HG02763 (cell line): ENCODE measurements around the gene FAM162A.

Experiments
- ATAC-seq: cut with Tn5 transposase; IDR thresholded peaks from one replicate; pipeline ENCODE4 v1.9.1; 2021; ENCODE audit warnings: mild to moderate bottlenecking, moderate library complexity; ENCODE audit not compliant: unreplicated experiment

The FAM162A gene

DNA sequence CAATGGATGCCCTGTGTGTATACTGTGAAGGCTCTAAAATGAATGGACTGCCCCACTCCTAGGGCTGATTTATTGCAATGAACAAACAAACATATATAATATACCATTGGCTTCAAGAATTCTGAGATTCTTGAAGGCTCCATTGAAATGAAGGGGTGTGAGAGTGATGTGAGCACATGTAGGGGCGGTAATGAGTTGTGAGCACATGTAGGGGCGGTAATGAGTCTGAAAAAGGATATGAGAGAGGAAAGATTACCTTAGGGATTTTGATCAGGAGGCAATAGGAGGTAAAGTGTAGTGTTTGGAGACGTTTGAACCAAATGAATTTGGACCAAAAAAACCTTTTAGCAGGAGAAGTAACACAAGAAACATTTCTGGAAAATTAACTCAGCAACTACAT is 3.7 kb downstream of the FAM162A start:
- ATAC-seq: no peak

DNA sequence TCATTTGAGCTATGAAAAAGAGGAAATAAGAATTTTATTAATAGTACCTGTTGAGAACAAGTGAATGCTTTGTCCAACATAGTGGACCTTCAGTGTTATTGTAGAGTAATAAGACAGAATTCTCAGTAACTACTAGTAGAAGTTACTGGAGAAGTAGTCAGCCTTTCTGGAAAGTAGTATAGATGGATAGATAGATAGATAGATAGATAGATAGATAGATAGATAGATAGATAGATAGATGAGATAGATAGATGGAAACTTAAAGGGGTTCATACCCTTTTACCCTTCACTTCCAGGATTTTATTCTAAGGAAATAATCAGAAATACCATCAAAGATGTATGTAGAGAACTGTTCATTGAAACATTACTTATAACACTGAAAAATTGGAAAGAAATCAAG is 5.2 kb downstream of the FAM162A start:
- ATAC-seq: no peak

DNA sequence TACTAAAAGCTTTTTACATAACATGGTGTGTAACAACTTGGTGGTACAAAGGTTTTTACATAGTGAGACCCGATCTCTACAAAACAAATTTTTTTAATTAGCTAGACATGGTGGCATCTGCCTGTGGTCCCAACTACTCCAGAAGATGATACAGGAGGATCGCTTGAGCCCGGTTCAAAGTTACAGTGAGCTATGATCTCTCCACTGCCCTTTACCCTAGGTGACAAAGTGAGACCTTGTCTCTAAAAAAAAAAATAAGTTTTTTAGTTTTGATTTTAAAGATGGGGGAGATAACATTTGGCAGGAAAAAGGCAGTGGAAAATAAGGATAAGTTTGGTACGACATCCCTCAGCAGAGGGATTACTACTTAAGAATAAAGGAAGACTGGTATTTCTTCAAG is 5.9 kb downstream of the FAM162A start:
- no peak for ATAC-seq

DNA sequence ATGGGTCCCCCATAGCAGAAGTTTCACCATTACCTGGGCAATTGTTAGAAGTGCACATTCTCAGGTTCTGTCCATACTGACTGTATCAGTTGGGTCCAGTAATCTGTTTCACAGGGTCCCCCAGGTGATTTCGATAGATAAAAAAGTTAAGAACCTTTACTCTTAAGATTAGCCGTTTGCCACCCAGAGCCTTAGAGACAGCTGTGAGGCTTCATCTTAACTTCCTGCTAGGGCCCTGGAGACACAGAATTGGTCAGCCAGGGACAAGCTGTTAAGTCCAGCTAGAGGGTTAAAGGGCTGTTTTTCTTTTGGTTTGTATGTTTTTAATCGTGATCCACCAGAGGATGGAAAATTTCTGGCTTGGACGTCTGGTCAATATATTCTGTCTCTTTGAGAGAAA is 6.7 kb downstream of the FAM162A start:
- no peak for ATAC-seq

DNA sequence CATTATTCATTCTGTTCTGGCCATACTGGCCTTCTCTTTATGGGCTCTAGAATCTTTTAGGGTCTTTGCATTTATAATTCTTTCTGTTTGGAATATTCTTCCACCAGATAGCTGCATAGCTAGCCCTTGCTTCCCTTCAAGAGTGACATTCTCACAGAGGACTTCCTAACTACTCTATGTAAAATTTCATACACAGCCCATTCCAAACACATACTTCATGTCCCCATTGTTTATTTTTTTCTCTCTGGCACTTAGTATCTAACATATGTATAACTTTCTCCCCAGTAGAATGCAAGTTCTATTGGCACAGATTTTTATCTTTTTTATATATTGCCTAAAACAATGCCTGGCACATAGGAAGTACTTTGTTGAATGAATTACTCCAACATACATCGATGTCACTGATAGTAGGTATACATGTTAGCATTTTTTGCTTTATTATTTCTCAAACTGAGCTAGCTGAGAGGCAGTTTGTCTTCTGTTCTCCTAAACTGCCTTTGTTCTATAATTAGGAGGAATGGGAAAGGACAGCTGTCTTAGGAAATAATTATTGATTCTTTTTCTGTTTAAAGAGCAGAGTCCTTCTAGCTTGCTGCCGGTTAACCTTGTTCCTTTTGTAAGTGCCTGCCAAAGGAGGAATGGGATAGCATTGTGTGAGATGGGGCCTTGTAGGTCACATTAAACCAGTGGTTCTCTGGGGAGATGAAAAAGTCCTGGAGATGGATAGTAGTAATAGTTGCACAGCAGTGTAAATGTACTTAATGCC is 7.9 kb downstream of the FAM162A start:
- no peak for ATAC-seq

DNA sequence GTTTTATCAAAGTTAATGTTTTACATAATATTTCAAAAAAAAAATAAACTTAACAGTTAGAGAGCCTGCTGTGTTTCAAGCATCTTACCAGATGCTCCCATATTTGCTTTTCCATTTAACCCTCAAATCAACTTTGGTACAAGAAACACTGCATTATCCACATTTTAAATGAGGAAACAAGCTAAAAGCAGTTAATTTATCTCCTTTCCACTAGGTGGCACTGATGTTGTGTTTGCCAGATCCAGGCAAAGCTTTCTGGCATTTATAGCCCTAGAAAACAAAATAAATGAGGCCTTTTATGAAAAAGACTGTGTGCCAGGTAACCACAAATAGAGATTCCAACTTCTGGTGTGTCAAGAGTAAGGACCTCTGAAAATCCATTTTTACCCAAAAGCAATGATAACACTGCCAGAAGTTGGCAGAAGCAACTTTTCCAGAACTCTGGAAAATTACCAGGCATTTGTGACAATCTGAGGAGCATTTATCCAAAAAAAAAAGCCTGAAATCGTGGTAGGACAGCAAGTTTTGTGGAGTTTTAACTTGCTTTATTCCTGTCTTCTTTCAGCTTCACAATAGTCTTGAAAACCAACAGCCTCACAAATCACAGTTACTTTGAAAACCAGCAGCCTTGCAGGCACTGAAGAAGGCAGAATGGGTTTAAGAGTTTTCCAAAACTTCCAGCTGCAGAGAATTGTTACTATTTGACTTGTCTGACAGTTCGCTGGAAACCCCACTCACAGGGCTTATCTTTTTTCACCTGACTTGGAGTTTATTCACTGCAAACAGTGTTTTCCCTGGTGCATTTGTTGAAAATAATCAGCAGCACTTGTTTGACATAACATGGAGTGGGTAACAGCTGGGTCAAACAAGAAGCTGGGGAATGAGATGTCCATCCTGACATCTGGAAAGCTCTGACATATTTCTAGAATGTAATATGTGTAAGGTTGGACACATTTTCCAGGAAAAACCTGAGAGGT is 9.2 kb downstream of the FAM162A start:
- no peak for ATAC-seq

DNA sequence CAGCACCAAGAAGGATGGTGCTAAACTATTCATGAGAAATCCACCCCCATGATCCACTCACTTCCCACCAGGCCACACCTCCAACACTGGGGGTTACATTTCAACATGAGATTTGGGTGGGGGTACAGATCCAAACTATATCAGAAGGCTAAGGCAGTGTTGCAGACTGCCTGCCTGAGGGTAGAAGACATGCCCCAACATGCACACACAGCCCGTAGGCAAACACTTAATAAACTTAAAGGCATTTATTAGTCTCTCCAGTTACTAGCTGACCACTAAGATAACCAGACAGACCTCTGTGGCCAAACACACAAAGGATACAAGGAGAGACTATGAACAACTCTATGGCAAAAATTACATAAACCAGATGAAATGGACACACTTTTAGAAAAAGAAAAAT is 10.2 kb downstream of the FAM162A start:
- ATAC-seq: no peak

DNA sequence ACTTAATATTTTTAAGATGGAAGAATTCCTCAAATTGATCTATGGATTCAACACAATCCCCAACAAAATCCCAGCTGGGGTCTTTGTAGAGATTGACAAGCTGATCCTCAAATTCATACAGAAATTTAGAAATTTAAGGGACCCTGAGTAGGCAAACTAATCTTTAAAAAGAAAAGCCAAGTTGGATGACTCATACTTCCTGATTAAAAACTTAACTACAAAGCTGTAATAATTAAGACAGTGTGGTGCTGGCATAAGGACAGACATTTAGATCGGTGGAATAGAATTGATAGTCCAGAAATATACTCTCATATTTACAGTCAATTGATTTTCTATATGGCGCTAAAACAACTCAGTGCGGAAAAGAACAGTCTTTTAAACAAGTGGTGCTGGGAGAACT is 11.6 kb downstream of the FAM162A start:
- ATAC-seq: no peak

DNA sequence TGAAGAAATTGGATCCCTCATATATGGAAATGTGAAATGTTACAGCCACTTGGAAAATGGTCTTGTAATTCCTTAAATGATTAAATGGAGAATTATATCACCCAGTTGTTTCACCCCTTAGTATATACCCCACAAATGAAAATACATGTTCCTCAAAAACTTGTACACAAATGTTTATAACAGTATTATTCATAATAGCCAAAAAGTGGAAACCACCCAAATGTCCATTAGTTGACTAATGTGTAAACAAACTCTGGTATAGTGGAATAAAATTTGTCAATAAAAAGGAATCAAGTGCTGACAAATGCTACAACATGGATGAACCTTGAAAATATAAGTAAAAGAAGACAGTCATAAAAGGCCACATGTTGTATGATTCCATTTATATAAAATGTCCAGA is 12.5 kb downstream of the FAM162A start:
- no peak for ATAC-seq

DNA sequence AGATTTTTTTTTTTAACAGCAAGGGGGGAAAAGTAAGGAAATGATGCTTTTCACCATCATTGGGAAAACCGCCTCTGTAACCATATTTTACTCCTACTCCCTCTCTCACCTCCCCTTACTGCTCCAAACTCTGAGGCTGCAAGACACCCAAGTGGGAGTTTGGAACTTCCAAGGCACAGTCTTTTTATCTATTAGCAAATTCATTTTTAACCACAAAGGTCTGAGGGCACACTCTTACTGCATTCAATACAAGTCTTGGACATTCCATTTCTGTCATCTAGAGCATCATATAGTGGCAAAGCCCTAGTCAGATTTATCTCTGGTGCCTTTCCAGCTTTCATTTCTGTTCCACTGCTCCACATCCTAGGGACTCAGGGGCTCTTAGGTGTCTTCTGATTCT is 13.2 kb downstream of the FAM162A start:
- no peak for ATAC-seq

DNA sequence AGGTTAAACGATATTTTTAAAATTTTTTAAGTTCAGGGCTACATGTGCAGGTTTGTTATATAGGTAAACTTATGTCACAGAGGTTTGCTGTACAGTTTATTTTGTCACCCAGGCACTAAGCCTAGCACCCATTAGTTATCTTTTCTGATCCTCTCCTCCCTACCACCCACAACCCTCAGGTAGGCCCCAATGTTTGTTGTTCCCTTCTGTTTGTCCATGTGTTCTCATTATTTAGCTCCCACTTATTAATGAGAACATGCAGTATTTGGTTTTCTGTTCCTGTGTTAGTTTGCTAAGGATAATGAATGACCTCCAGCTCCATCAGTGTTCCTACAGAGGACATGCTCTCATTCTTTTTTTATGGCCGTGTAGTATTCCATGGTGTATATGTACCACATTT is 14.9 kb downstream of the FAM162A start:
- ATAC-seq: no peak

DNA sequence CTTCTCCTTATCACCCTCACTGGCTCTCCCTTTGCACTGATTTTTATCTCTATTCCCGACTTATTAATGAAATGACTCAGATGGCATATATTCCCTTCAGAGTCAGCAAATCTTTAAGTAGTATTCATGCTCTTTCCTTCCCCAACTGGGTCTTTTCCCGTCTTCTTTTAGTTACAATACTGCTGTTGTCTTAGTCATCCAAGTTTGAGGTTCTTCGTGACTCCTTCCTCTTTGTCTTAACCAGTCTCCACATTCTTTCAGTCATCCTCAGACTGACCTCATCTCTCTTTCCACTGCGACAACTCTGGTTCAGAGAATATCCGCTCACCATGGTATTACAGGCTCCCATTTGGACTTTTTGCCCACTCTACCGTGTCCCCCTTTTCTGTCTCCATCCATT is 19.5 kb downstream of the FAM162A start:
- ATAC-seq: no peak

DNA sequence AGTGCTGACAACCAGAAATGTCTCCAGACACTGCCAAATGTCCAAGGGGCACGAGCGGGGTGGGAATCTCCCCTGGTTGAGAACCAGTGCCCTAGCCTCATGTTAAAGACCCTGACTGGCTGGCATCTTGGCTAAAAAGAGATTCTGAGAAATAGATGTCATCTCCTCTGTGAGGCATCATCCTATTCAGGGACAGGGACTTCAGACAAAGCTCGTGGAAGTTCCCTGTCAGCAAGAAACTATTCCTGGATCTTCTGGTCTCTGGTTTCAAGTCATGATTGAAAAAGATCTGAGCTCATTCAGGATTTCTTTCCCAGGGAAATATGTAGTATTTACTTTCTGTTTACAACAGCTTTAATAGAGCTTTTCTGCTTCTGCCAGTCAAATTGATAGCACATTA is 21.0 kb downstream of the FAM162A start:
- no peak for ATAC-seq

DNA sequence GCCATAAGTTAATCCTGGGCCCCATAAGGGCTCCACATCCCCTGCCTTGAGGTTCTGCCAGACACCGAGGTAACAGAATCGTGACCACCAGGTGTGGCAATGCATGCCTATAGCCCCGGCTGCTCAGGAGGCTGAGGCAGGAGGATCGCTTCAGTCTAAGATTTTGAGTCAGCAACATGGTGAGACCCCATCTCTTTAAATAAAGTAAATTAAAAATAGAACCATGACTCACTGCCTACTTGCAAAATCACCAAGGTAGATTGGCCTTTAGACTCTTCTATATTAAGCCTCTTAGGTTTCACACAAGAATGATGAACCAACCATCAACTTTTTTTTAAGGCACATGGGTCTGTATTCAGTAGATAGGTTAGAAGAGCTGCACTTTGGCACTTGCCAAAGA is 22.2 kb downstream of the FAM162A start:
- ATAC-seq: no peak

DNA sequence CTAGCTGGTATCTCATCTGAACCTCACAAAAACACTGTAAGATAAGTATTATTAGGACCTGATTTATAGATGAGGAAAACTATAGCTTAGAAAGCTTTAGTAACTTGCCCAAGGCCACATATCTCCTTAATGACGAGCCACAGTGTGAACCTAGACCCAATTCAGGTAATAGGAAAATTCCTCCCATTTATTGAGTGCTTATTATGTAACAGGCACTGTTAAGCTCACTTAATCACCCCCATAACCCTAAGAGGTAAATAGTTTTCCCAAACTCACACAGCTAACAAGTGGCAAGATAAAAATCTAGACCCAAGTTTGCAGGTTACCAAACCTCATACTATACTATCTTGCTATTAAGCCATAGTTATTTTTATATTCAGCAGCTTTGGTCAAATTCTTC is 24.0 kb downstream of the FAM162A start:
- no peak for ATAC-seq

DNA sequence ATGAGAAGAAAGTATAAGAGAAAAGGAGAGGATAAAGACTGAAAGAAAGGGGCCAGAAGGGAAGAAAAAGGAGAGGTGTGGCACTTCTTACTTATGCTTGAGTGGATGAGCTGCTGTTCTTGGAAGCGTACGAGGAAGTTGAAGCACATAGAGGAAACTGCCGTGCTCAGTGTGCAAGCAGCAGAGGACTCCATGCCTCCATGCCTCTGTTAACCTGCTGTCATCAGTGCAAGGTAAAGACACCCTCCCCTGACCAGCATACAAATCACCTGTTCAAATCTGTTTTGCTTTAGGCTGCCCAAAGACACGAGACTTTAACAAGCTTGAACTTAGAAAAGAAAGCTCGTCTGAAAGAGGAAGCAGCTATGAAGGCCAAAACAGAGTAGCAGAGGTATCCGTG is 25.5 kb downstream of the FAM162A start:
- no peak for ATAC-seq

DNA sequence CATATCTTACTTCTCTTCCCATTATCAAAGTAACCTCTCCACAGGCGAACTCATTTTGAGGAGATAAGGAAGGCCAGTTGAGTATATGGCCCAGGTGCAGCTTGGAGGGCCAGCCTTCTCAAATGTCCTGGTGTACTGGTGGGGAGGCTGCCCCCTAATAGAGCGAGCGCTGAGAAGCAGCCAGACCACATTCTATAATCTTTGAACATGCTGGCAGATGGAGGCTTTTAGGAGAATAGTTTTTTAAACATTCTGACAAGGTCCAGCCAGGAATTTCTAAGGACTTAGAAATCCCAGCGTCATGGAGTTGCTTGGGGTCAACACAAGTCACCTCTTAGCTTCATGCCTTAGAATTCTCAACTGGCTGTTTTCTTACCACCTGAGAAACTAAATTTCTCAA is 26.1 kb downstream of the FAM162A start:
- no peak for ATAC-seq

DNA sequence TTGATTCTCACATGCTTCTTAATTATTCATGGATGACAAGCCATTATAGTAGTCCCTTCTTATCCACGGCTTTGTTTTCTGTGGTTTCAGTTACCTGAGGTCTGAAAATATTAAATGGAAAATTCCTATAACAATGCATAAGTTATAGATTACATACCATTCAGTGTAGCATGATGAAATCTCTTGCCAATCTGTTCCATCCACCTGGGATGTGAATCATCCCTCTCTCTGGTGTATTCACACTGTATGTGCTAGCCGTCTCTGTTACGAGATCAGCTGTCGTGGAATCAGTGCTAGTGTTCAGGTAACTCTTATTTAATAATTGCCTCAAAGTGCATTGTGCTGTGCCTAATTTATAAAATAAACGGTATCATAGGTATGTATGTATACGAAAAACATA is 26.7 kb downstream of the FAM162A start:
- ATAC-seq: no peak

DNA sequence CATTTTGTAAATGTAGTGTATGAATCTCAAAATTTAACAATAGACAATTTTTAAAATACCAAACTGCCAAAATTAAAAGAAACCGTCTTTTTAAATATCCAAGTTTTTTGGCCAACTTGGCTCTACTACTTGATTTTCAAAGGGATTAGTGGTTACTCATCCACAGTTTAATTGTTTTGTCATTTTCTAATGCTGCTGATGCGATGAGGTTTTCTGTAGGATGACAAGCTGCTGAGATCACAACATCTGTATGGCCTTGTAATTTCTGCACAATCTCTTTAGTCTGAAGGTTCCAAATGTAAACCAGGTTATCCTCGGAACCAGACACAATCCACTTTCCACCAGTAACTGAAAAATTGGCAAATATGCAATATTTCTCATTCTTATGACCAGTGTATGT is 30.4 kb downstream of the FAM162A start:
- no peak for ATAC-seq

DNA sequence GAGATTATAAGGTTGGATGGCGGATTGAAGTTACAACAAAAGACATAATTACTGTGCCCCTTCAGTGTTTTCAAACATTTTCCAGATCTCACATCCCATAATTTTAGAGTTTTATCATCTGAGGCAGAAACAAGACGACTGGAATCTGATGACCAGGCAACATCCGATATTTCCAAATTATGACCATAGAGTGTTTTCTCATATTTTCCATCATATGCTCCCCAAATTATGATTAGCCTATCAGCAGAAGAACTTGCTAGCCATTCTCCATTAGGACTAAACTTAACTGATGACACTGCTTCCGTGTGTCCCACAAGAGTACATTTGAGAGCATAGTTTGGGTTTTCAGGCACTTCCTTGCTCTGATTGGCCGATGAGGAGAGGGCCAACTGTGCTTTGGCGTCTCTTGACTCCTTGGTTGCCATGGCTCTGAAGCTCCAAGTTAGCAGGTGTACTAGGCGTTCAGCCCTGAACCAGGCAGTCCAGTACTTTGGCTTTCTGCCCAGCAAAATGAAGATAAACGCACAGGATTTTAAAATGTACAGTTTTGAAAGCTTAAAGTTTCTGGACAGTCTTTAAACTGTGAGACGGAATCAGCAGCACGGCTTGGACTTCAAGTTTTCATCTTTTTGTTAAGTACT is 31.2 kb downstream of the FAM162A start:
- no peak for ATAC-seq

DNA sequence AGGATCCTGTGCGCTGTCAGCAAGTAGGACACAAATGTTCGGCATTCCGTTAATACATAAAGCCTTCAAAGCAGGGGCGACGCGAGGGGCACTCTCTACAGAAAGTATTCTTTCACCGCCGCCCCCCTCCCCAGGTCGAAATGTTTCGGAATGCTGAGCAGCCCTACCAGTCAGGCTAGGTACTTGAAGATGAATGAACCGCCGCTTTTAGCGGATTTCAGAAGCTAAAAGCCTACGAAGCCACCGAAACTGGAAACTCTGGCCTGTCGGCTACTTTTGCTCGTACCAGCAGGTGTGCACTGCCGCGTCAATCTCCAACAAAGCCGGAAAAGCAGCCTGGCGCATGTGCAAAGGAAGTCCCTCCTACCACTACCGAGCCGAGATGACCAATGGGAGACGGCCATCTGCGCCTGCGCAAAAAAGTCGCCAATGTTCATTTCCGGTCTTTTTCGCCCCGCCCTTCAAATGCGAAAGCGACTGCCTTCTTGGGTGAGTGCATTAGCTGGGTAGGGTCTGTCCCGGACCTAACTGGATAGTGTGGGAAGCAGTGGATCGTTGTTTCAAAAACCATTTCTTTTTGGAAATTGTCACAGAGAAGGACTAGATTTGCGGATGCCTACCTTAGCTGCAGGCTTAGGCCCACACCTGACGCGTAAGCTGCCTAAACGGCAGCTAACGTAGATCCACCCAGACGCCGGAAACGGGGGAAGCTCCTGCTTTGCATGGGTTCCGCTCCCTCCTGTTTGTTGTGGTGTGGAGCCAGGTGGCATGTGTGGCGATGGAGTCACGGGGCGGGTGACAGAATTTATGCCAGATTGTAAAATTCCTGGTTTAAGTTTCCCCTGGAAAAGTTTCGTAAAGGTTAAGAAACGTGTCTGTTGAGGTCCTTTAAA is 32.0 kb downstream of the FAM162A start, which contains the start of gene WDR5B:
Gene WDR5B, minus strand, starts transcription at position 301 of the 893 bp plus-strand sequence. CDS start 534 bp downstream, outside the sequence.
- peak; percentile 86 for ATAC-seq
